ENCODE results near the gene HK1.

GRCh38 chr10:69359148-69359547 is 80.9 kb downstream of the HK1 start:
- TF ChIP-seq ZNF70 (CRISPR knock-in tag; IDR thresholded peaks at IDR 0.05), result no peak
- no peak for TF ChIP-seq PATZ1 (CRISPR knock-in tag; IDR thresholded peaks at IDR 0.05; ENCODE audit: borderline replicate concordance)
- no peak for TF ChIP-seq CREB5 (CRISPR knock-in tag; IDR thresholded peaks at IDR 0.05; ENCODE audit: low read depth)
- TF ChIP-seq CSRNP3 (CRISPR knock-in tag; IDR thresholded peaks at IDR 0.05), result no peak
- no peak for TF ChIP-seq BACH2 (CRISPR knock-in tag; IDR thresholded peaks at IDR 0.05; ENCODE audit: borderline replicate concordance)
- TF ChIP-seq ARNTL (CRISPR knock-in tag; IDR thresholded peaks at IDR 0.05; ENCODE audit: borderline replicate concordance, low read depth), result no peak
